HG02970 (cell line): ENCODE measurements around the gene TSPAN16.

Experiments used
- ATAC-seq: cut with Tn5 transposase; IDR thresholded peaks from one replicate; pipeline ENCODE4 v1.9.1; 2021; ENCODE audit warnings: mild to moderate bottlenecking, moderate library complexity, moderate number of reproducible peaks; ENCODE audit not compliant: unreplicated experiment, low FRiP score

The TSPAN16 gene

GRCh38 chr19:11295665-11296245, at the start of gene TSPAN16:
Gene TSPAN16, plus strand, starts transcription at chr19:11296160. Its CDS starts 138 bp downstream, at chr19:11296298.
- no peak for ATAC-seq

- no peak for ATAC-seq
Observed at GRCh38 chr19:11246941-11247340, 49.0 kb upstream of the TSPAN16 start.

GRCh38 chr19:11247391-11247790, 48.6 kb upstream of the TSPAN16 start:
- no peak for ATAC-seq

- no peak for ATAC-seq
Observed at GRCh38 chr19:11247934-11248333, 48.0 kb upstream of the TSPAN16 start.

GRCh38 chr19:11248852-11249251, 47.1 kb upstream of the TSPAN16 start:
- ATAC-seq, result no peak

- ATAC-seq, result no peak
Observed at GRCh38 chr19:11251217-11251616, 44.7 kb upstream of the TSPAN16 start.

GRCh38 chr19:11251650-11252314, 44.2 kb upstream of the TSPAN16 start:
- ATAC-seq, result no peak

- no peak for ATAC-seq
Observed at GRCh38 chr19:11252665-11253355, 43.1 kb upstream of the TSPAN16 start.

GRCh38 chr19:11254666-11255065, 41.3 kb upstream of the TSPAN16 start:
- ATAC-seq, result no peak

- no peak for ATAC-seq
Observed at GRCh38 chr19:11256189-11256588, 39.8 kb upstream of the TSPAN16 start.

GRCh38 chr19:11257846-11258380, 38.0 kb upstream of the TSPAN16 start:
- ATAC-seq, result no peak

- no peak for ATAC-seq
Observed at GRCh38 chr19:11260996-11261395, 35.0 kb upstream of the TSPAN16 start.

- ATAC-seq, result no peak
Observed at GRCh38 chr19:11261431-11261970, 34.5 kb upstream of the TSPAN16 start.

- no peak for ATAC-seq
Observed at GRCh38 chr19:11261971-11262839, 33.8 kb upstream of the TSPAN16 start, which contains the start of gene DOCK6. Gene DOCK6, minus strand, starts transcription at chr19:11262524. Its CDS starts 84 bp downstream, at chr19:11262440.

GRCh38 chr19:11263726-11264125, 32.2 kb upstream of the TSPAN16 start:
- no peak for ATAC-seq

- ATAC-seq, result no peak
Observed at GRCh38 chr19:11264452-11265176, 31.3 kb upstream of the TSPAN16 start.

GRCh38 chr19:11265177-11265784, 30.7 kb upstream of the TSPAN16 start:
- ATAC-seq, result no peak

GRCh38 chr19:11265785-11266236, 30.1 kb upstream of the TSPAN16 start:
- no peak for ATAC-seq
